IMR-90 (cell line): ENCODE data around the gene IDS. TPM values are rescaled to one million over a fixed set of nuclear protein-coding genes. Genes with fewer than 3 reads are reported as not detected.

Source experiments
- ATAC-seq: fragments of 200-7000 bp; cut with Tn5 transposase; 2 replicates; pipeline ENCODE4 v1.9.1; 2020; ENCODE audit warnings: low read depth, mild to moderate bottlenecking, moderate library complexity
- BruUV-seq: library from RNA; stranded (reverse); fragments of 400-500 nt; replicated peaks from 2 replicates; lab custom pipeline; 2021; lab: Mats Ljungman, UMichigan
- CTCF ChIA-PET: fragments of 300-600 bp; formaldehyde crosslinking; extraction: SDS; loops from one replicate; lab custom pipeline; 2021; ENCODE audit warnings: antibody characterized with exemption; lab: Yijun Ruan, JAX
- POLR2A ChIA-PET: fragments of 300-600 bp; sonication (Branson Sonifier 250); formaldehyde crosslinking; loops from one replicate; lab custom pipeline; 2022; ENCODE audit warnings: antibody characterized with exemption; ENCODE audit not compliant: unreplicated experiment; lab: Charles Lee
- DNase-seq: peaks from one replicate; pipeline ENCODE4 v3.0.0; 2013
- H2AFZ ChIP-seq: replicated peaks from 2 replicates; pipeline ENCODE3; 2013; ENCODE audit warnings: low read length, mild to moderate bottlenecking; ENCODE audit not compliant: poor library complexity
- H2AK5ac ChIP-seq: 2 replicates; pipeline ENCODE4 v1.6.1; 2013; ENCODE audit warnings: low read depth, low read length, inconsistent platforms
- H2AK9ac ChIP-seq: replicated peaks from 2 replicates; pipeline ENCODE3; 2013; ENCODE audit warnings: mild to moderate bottlenecking, low read depth, low read length, moderate library complexity; ENCODE audit not compliant: poor library complexity
- H2BK120ac ChIP-seq: 2 replicates; pipeline ENCODE4 v1.6.1; 2013; ENCODE audit warnings: low read depth, low read length, inconsistent platforms
- H2BK15ac ChIP-seq: 3 replicates; pipeline ENCODE4 v1.6.1; 2013; ENCODE audit warnings: low read depth, low read length, inconsistent platforms
- H2BK20ac ChIP-seq: 2 replicates; pipeline ENCODE4 v1.6.1; 2013; ENCODE audit warnings: low read depth, mild to moderate bottlenecking, inconsistent platforms, low read length, moderate library complexity
- H2BK5ac ChIP-seq: 2 replicates; pipeline ENCODE4 v1.6.1; 2013; ENCODE audit warnings: mild to moderate bottlenecking, low read depth, low read length, inconsistent platforms; ENCODE audit not compliant: poor library complexity, severe bottlenecking
- H3K14ac ChIP-seq: replicated peaks from 2 replicates; pipeline ENCODE4 v1.6.1; 2013; ENCODE audit warnings: low read depth, low read length, inconsistent platforms
- H3K18ac ChIP-seq: 2 replicates; pipeline ENCODE4 v1.6.1; 2013; ENCODE audit warnings: low read depth, low read length, control low read depth
- H3K23ac ChIP-seq: 2 replicates; pipeline ENCODE4 v1.6.1; 2013; ENCODE audit warnings: low read depth, low read length, inconsistent platforms
- H3K27ac ChIP-seq: 2 replicates; pipeline ENCODE4 v1.5.1; 2013; ENCODE audit warnings: mild to moderate bottlenecking, control low read depth, low read length; ENCODE audit not compliant: insufficient read depth
- H3K27me3 ChIP-seq: 2 replicates; pipeline ENCODE4 v1.6.1; 2013; ENCODE audit warnings: low read length; ENCODE audit not compliant: control insufficient read depth, insufficient read depth
- H3K36me3 ChIP-seq: 2 replicates; pipeline ENCODE4 v1.6.1; 2013; ENCODE audit warnings: low read length, mixed read lengths; ENCODE audit not compliant: control insufficient read depth, insufficient read depth
- H3K4ac ChIP-seq: 2 replicates; pipeline ENCODE4 v1.6.1; 2013; ENCODE audit warnings: low read depth, low read length, inconsistent platforms
- H3K4me1 ChIP-seq: 2 replicates; pipeline ENCODE4 v1.6.1; 2013; ENCODE audit warnings: low read length, mixed read lengths; ENCODE audit not compliant: control insufficient read depth, insufficient read depth
- H3K4me2 ChIP-seq: 2 replicates; pipeline ENCODE4 v1.6.1; 2013; ENCODE audit warnings: low read depth, mild to moderate bottlenecking, control low read depth, low read length, moderate library complexity
- H3K4me3 ChIP-seq: 2 replicates; pipeline ENCODE4 v1.5.1; 2013; ENCODE audit warnings: low read depth, mild to moderate bottlenecking, control low read depth, low read length, moderate library complexity; ENCODE audit not compliant: insufficient read depth
- H3K56ac ChIP-seq: 2 replicates; pipeline ENCODE4 v1.6.1; 2013; ENCODE audit warnings: low read length, inconsistent platforms; ENCODE audit not compliant: insufficient read depth; ENCODE audit errors: extremely low read depth
- H3K79me1 ChIP-seq, 2 experiments: 2 replicates each; pipeline ENCODE4 v1.6.1; 2013; ENCODE audit warnings: low read length in 2 of 2, inconsistent platforms in 1 of 2, low read depth in 1 of 2
- H3K9ac ChIP-seq: 2 replicates; pipeline ENCODE4 v1.6.1; 2013; ENCODE audit warnings: low read depth, low read length, control low read depth
- H3K9me1 ChIP-seq: 2 replicates; pipeline ENCODE4 v1.6.1; 2013; ENCODE audit warnings: low read length, inconsistent platforms; ENCODE audit not compliant: insufficient read depth
- H3K9me3 ChIP-seq: 2 replicates; pipeline ENCODE4 v1.6.1; 2013; ENCODE audit warnings: low read length; ENCODE audit not compliant: control insufficient read depth, insufficient read depth
- H4K20me1 ChIP-seq: 2 replicates; pipeline ENCODE4 v1.6.1; 2013; ENCODE audit warnings: low read length, inconsistent platforms; ENCODE audit not compliant: insufficient read depth
- H4K5ac ChIP-seq: 2 replicates; pipeline ENCODE4 v1.6.1; 2013; ENCODE audit warnings: mild to moderate bottlenecking, low read depth, low read length, control low read depth
- H4K8ac ChIP-seq, 2 experiments: 2 replicates each; pipeline ENCODE4 v1.6.1; 2013; ENCODE audit warnings: low read depth in 2 of 2, low read length in 2 of 2, control low read depth in 1 of 2, inconsistent platforms in 1 of 2
- H4K91ac ChIP-seq: 2 replicates; pipeline ENCODE4 v1.6.1; 2013; ENCODE audit warnings: low read depth, low read length, inconsistent platforms; ENCODE audit not compliant: insufficient read depth
- CHD1 ChIP-seq: IDR thresholded peaks from 2 replicates; pipeline ENCODE4 v1.6.1; 2012; ENCODE audit warnings: low read depth, low read length, improper control_type of control experiment
- WGBS, 2 experiments: methylation state at CpG; one replicate each; pipeline versions ENCODE4 v1.1.5 to v1.1.7; 2013; ENCODE audit warnings: missing lambda C conversion rate in 2 of 2; ENCODE audit not compliant: insufficient read length in 1 of 2; ENCODE audit errors: extremely low coverage in 2 of 2; 5-methylcytosine and 5-hydroxymethylcytosine counted together
- dilution Hi-C: fragments of 300-500 bp; cut with HindIII; formaldehyde crosslinking; loops from one replicate; pipeline ENCODE4 v1.14.3; 2018; ENCODE audit warnings: low sequenced_read_pairs; ENCODE audit not compliant: unreplicated experiment
- in situ Hi-C: fragments of 300-500 bp; cut with MboI; formaldehyde crosslinking; loops from 3 replicates; pipeline ENCODE4 v1.14.3; 2019; ENCODE audit warnings: low sequenced_read_pairs, inconsistent platforms, mixed read lengths
- intact Hi-C: fragments of 100-400 bp; cut with micrococcal nuclease; formaldehyde crosslinking; loops from 2 replicates; pipeline ENCODE4 v1.10.0; 2022
- polyA plus RNA-seq, 3 experiments: library from polyadenylated mRNA; depleted of rRNA; stranded (reverse); fragments of >200 nt; gene quantifications; 2 replicates each; pipeline ENCODE4 v1.2.3, GENCODE V29; 2012; ENCODE audit warnings: low replicate concordance in 1 of 3
- total RNA-seq: library from RNA; depleted of rRNA; stranded (reverse); fragments of >200 nt; gene quantifications from 2 replicates; pipeline ENCODE4 v1.2.3, GENCODE V29; 2012

Gene IDS
- total and polyA plus RNA-seq, 2 of the 4 experiments (the other 2 are of a cell fraction), result 26.3 to 56.9 TPM

DNA sequence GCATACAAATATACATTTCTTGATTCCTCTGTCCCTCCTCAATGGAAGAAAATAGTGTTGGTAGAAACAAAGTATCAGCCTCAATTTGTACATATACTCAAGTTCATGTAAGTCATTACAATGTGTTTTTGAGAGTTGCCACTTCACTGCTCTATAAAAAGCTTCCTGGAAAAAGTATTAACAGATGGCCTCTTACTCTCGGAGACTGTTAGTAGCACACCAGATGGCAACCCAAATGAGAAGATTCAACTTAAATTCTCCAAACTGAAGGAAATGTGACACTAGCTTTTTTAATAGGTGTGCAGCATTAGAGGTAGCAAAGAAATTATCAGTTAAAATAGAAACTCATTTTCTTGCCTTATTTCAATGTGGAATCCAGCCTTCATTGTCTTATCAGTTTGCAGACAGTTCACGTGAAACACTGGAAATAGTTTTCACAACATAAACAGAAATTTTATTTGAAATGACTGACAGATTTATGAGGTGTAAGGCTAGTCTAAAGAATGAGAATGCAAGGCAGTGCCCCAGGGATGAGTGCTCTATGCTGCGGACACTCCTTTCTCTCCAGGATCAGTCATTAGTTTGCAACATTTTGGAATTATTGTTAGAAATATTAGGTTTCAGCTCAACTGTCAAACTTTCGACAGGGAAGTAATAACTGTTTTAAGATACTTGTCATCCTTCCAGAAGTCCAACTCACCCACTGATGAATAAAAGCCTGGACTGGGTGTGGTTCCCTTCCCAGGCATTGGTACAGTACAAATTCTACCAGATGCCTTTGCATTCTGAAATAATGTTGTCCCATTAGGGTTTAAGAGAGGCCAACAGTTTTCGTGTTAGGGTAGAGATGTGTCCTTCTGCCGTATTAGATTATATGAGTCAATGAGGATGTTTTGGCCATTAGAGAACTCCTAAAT, 50.9 kb downstream of the IDS start:
- Histone ChIP-seq H3K14ac (no peak overlapping the region), H2BK5ac (no peak overlapping the region), H2BK120ac (no peak overlapping the region), H3K18ac (no peak overlapping the region), H3K4ac (no peak overlapping the region), H3K4me3 (no peak overlapping the region), H3K4me1 (no peaks in the 10 kb centered on the region), H3K56ac (no peak overlapping the region), H3K27me3 (no peaks in the 10 kb centered on the region), H3K9me1 (no peaks in the 10 kb centered on the region), H3K9me3 (no peaks in the 10 kb centered on the region), H4K8ac (no peak overlapping the region), H3K9ac (no peak overlapping the region), H2AK5ac (no peak overlapping the region), H3K23ac (no peak overlapping the region), H3K4me2 (no peak overlapping the region), H3K27ac (no peak overlapping the region), H3K79me1 (no peaks in the 10 kb centered on the region), H4K91ac (no peak overlapping the region), H2AK9ac (no peak overlapping the region), H3K36me3 (no peaks in the 10 kb centered on the region), H2BK20ac (no peak overlapping the region), H2BK15ac (no peak overlapping the region), H4K20me1 (no peaks in the 10 kb centered on the region), H2AFZ (no peak overlapping the region), H4K5ac (no peak overlapping the region)
- CTCF ChIA-PET, result no interaction called here
- in situ Hi-C loops, result no loop called here
- dilution Hi-C loops, result no loop called here
- no TSS peak for BruUV-seq
- TF ChIP-seq CHD1, result no peak
- POLR2A ChIA-PET, result no interaction called here
- DNase-seq, result no peak
- no peak for ATAC-seq
- intact Hi-C loops, result no loop called here
- whole genome bisulfite sequencing, 2 experiments, result no CpG with 5 or more reads among the region's 6 CpGs
